ENCODE results near the gene OR6C68.

The OR6C68 gene

DNA sequence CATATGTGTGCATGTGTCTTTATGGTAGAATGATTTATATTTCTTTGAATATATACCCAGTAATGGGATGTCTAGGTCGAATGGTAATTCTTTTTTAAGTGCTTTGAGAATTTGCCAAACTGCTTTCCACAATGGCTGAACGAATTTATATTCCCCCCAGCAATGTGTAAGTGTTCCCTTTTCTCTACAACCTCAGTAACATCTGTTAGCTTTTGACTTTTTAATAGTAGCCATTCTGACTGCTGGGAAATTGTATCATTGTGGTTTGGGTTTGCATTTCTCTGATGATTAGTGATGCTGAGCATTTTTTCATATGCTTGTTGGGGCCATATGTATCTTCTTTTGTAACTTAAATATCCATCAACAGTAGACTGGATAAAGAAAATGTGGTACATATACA, 9.4 kb downstream of the OR6C68 start:
- Histone ChIP-seq H3K4me3 (ENCODE audit: low read depth, low read length) (no peak overlapping the region), H3K27ac (ENCODE audit: extremely low read depth, low read depth, low read length) (no peak overlapping the region), H3K9me3 (ENCODE audit: control insufficient read depth, insufficient read depth, low read depth, low read length) (no peaks in the 10 kb centered on the region), H3K4me1 (ENCODE audit: control insufficient read depth, insufficient read depth, low read length) (no peaks in the 10 kb centered on the region), H3K36me3 (ENCODE audit: control insufficient read depth in 2 of 2, insufficient read depth in 1 of 2, low read length in 2 of 2) (no peaks in the 10 kb centered on the region)
- ChIA-PET CTCF (no interaction called here), POLR2A (no interaction called here)
- TF ChIP-seq ZNF133 (tag by site-specific recombination; IDR thresholded peaks at IDR 0.05) (no peak), ZFP37 (tag by site-specific recombination; IDR thresholded peaks at IDR 0.05) (no peak), HOXD13 (CRISPR knock-in tag; IDR thresholded peaks at IDR 0.05; ENCODE audit: borderline replicate concordance) (no peak), BCL11A (tag by site-specific recombination; IDR thresholded peaks at IDR 0.05; ENCODE audit: low read depth) (no peak), SALL2 (tag by site-specific recombination; IDR thresholded peaks at IDR 0.05; ENCODE audit: borderline replicate concordance) (no peak), ZNF416 (tag by site-specific recombination; IDR thresholded peaks at IDR 0.05) (no peak), ZNF214 (tag by site-specific recombination; IDR thresholded peaks at IDR 0.05; ENCODE audit: borderline replicate concordance) (no peak), ZNF10 (tag by site-specific recombination; IDR thresholded peaks at IDR 0.05) (no peak), REPIN1 (tag by site-specific recombination; IDR thresholded peaks at IDR 0.05; ENCODE audit: low read depth) (no peak), OSR2 (tag by site-specific recombination; IDR thresholded peaks at IDR 0.05) (no peak), KLF16 (tag by site-specific recombination; IDR thresholded peaks at IDR 0.05) (no peak), ZBTB21 (tag by site-specific recombination; IDR thresholded peaks at IDR 0.05) (no peak), ZXDB (tag by site-specific recombination; IDR thresholded peaks at IDR 0.05) (no peak)
- TF ChIP-seq, protein P1, sequence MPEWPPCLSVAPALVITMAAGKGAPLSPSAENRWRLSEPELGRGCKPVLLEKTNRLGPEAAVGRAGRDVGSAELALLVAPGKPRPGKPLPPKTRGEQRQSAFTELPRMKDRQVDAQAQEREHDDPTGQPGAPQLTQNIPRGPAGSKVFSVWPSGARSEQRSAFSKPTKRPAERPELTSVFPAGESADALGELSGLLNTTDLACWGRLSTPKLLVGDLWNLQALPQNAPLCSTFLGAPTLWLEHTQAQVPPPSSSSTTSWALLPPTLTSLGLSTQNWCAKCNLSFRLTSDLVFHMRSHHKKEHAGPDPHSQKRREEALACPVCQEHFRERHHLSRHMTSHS (tag by site-specific recombination; IDR thresholded peaks at IDR 0.05) = no peak

DNA sequence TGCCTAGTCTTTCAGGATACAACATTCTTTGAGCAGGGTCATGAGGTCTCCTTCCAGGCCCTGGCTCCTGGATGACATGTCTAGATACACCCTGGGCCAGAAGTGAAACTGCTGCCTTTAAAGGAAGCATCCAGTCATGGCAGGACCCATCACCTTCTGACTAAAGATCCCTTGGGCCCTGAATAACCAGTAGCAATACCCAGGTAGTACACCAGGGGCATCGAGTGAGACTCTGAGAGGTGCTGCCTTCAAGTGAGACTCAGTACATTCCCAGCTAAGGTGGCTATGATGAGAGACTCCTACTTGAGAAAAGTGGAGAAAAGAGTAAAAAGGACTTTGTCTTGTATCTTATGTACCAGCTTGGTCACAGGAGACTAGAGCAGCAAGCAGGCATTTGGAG, 23.5 kb downstream of the OR6C68 start:
- no peaks in the 10 kb centered on the region for H3K4me1 ChIP-seq (ENCODE audit: control insufficient read depth, insufficient read depth, low read length)
- CTCF ChIA-PET = no interaction called here
- no peaks in the 10 kb centered on the region for H3K36me3 ChIP-seq (ENCODE audit: control insufficient read depth in 2 of 2, insufficient read depth in 1 of 2, low read length in 2 of 2)
- TF ChIP-seq ZNF530 (tag by site-specific recombination; IDR thresholded peaks at IDR 0.05; ENCODE audit: low read depth) (no peak), ZNF366 (tag by site-specific recombination; conservative IDR thresholded peaks at IDR 0.05) (no peak), ZNF473 (tag by site-specific recombination; IDR thresholded peaks at IDR 0.05) (no peak), KLF7 (tag by site-specific recombination; IDR thresholded peaks at IDR 0.05; ENCODE audit: borderline replicate concordance) (no peak), ZSCAN23 (tag by site-specific recombination; IDR thresholded peaks at IDR 0.05) (no peak), ZNF701 (tag by site-specific recombination; IDR thresholded peaks at IDR 0.05) (no peak), ZNF404 (tag by site-specific recombination; IDR thresholded peaks at IDR 0.05) (no peak), ZNF747 (tag by site-specific recombination; IDR thresholded peaks at IDR 0.05) (no peak)
- TF ChIP-seq, protein P2, sequence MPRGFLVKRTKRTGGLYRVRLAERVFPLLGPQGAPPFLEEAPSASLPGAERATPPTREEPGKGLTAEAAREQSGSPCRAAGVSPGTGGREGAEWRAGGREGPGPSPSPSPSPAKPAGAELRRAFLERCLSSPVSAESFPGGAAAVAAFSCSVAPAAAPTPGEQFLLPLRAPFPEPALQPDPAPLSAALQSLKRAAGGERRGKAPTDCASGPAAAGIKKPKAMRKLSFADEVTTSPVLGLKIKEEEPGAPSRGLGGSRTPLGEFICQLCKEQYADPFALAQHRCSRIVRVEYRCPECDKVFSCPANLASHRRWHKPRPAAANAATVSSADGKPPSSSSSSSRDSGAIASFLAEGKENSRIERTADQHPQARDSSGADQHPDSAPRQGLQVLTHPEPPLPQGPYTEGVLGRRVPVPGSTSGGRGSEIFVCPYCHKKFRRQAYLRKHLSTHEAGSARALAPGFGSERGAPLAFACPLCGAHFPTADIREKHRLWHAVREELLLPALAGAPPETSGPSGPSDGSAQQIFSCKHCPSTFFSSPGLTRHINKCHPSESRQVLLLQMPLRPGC (tag by site-specific recombination; IDR thresholded peaks at IDR 0.05) = no peak
- no peak overlapping the region for H3K4me3 ChIP-seq (ENCODE audit: low read depth, low read length)
- no peak overlapping the region for H3K27ac ChIP-seq (ENCODE audit: extremely low read depth, low read depth, low read length)
- POLR2A ChIA-PET = no interaction called here
- no peaks in the 10 kb centered on the region for H3K9me3 ChIP-seq (ENCODE audit: control insufficient read depth, insufficient read depth, low read depth, low read length)

DNA sequence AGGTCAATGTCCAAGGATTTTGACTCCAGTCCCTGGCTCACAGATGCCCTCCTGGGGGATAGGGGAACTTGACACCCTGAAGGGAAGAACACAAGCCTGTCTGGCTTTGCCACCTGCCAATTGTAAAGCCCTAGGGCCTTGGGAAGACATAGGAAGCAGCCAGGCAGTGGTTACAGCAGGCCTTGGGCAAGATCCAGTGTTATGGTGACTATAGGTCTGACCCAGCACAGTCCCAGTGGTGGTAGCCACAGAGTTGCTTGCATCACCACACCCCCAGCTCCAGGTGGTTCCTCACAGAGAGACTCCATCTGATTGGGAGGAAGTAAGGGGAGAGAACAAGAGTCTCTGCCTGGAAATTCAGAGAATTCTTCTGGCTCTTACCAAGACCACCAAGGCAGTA, 24.2 kb downstream of the OR6C68 start:
- CTCF ChIA-PET = no interaction called here
- H3K9me3 ChIP-seq (ENCODE audit: control insufficient read depth, insufficient read depth, low read depth, low read length) = no peaks in the 10 kb centered on the region
- no peaks in the 10 kb centered on the region for H3K36me3 ChIP-seq (ENCODE audit: control insufficient read depth in 2 of 2, insufficient read depth in 1 of 2, low read length in 2 of 2)
- no peaks in the 10 kb centered on the region for H3K4me1 ChIP-seq (ENCODE audit: control insufficient read depth, insufficient read depth, low read length)
- no peak overlapping the region for H3K27ac ChIP-seq (ENCODE audit: extremely low read depth, low read depth, low read length)
- no peak overlapping the region for H3K4me3 ChIP-seq (ENCODE audit: low read depth, low read length)
- POLR2A ChIA-PET = no interaction called here
- TF ChIP-seq ZSCAN23 (tag by site-specific recombination; IDR thresholded peaks at IDR 0.05) (no peak), ZNF335 (tag by site-specific recombination; conservative IDR thresholded peaks at IDR 0.05) (no peak), ZNF146 (tag by site-specific recombination; IDR thresholded peaks at IDR 0.05) (no peak), ZNF391 (tag by site-specific recombination; IDR thresholded peaks at IDR 0.05; ENCODE audit: borderline replicate concordance, low read depth) (no peak), ZNF629 (tag by site-specific recombination; IDR thresholded peaks at IDR 0.05) (no peak), ZNF2 (tag by site-specific recombination; IDR thresholded peaks at IDR 0.05) (no peak), ZBTB17 (tag by site-specific recombination; IDR thresholded peaks at IDR 0.05) (no peak)
- TF ChIP-seq, protein P3, sequence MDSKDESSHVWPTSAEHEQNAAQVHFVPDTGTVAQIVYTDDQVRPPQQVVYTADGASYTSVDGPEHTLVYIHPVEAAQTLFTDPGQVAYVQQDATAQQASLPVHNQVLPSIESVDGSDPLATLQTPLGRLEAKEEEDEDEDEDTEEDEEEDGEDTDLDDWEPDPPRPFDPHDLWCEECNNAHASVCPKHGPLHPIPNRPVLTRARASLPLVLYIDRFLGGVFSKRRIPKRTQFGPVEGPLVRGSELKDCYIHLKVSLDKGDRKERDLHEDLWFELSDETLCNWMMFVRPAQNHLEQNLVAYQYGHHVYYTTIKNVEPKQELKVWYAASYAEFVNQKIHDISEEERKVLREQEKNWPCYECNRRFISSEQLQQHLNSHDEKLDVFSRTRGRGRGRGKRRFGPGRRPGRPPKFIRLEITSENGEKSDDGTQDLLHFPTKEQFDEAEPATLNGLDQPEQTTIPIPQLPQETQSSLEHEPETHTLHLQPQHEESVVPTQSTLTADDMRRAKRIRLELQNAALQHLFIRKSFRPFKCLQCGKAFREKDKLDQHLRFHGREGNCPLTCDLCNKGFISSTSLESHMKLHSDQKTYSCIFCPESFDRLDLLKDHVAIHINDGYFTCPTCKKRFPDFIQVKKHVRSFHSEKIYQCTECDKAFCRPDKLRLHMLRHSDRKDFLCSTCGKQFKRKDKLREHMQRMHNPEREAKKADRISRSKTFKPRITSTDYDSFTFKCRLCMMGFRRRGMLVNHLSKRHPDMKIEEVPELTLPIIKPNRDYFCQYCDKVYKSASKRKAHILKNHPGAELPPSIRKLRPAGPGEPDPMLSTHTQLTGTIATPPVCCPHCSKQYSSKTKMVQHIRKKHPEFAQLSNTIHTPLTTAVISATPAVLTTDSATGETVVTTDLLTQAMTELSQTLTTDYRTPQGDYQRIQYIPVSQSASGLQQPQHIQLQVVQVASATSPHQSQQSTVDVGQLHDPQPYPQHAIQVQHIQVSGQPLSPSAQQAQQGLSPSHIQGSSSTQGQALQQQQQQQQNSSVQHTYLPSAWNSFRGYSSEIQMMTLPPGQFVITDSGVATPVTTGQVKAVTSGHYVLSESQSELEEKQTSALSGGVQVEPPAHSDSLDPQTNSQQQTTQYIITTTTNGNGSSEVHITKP (tag by site-specific recombination; IDR thresholded peaks at IDR 0.05) = no peak
